K562 (cell line): ENCODE data around the gene CHRNE. TPM values are rescaled to one million over a fixed set of nuclear protein-coding genes. Genes with fewer than 3 reads are reported as not detected.
A peak's percentile ranks its signal among the peaks of the same experiment; 100 is the strongest.

Experiments
- BRD4 ChIP-seq: fragments of 200-600 bp; sonication (generic); IDR thresholded peaks from 2 replicates; pipeline ENCODE4 v1.6.1; 2017; ENCODE audit warnings: inconsistent platforms
- BRF1 ChIP-seq: IDR thresholded peaks from 3 replicates; pipeline ENCODE4 v1.6.1; 2011; ENCODE audit warnings: borderline replicate concordance, mild to moderate bottlenecking; ENCODE audit not compliant: insufficient read length; ENCODE audit errors: extremely low read depth
- CXXC5 ChIP-seq: fragments of 250-450 bp; sonication (Bioruptor Pico); IDR thresholded peaks from 2 replicates; pipeline ENCODE4 v1.8.0; 2022; ENCODE audit warnings: inconsistent platforms, mild to moderate bottlenecking, moderate library complexity
- DLX4 ChIP-seq: fragments of 250-450 bp; sonication (Bioruptor Pico); IDR thresholded peaks from 2 replicates; pipeline ENCODE4 v1.6.1; 2021; ENCODE audit warnings: mild to moderate bottlenecking
- HDAC8 ChIP-seq: fragments of 450-650 bp; IDR thresholded peaks from 2 replicates; pipeline ENCODE4 v1.6.1; 2016; ENCODE audit warnings: mild to moderate bottlenecking, missing genetic modification characterization, moderate library complexity, missing compliant biosample characterization
- MAFF ChIP-seq: IDR thresholded peaks from 2 replicates; pipeline ENCODE4 v1.6.1; 2012; ENCODE audit warnings: low read length, improper control_type of control experiment
- MCM2 ChIP-seq: fragments of 450-650 bp; IDR thresholded peaks from 2 replicates; pipeline ENCODE4 v1.6.1; 2017; ENCODE audit warnings: low read depth, mild to moderate bottlenecking
- MCM7 ChIP-seq, 2 experiments: fragments of 450-650 bp; IDR thresholded peaks; 2 replicates each; pipeline ENCODE4 v1.6.1; 2016 to 2018
- MLX ChIP-seq, 2 experiments: fragments of 450-650 bp in 1 of 2; sonication (generic) in 1 of 2; formaldehyde crosslinking; conservative IDR thresholded peaks; 2 replicates each; pipeline versions ENCODE4 v1.4.0 to v1.8.1; 2020 to 2022; ENCODE audit warnings: mild to moderate bottlenecking in 1 of 2, missing genetic modification reagents in 1 of 2
- RBM15 ChIP-seq: fragments of 200-400 bp; formaldehyde crosslinking; IDR thresholded peaks from 2 replicates; pipeline ENCODE4 v1.6.1; 2018; ENCODE audit warnings: mild to moderate bottlenecking, low read length, moderate library complexity; ENCODE audit not compliant: insufficient read depth
- RREB1 ChIP-seq: fragments of 250-450 bp; sonication (Bioruptor Pico); IDR thresholded peaks from 2 replicates; pipeline ENCODE4 v1.4.0; 2020
- SRF ChIP-seq, 2 experiments: fragments of 250-450, 450-650 bp in 1 of 2; sonication (Bioruptor Pico) in 1 of 2; sonication (generic) in 1 of 2; formaldehyde crosslinking; IDR thresholded peaks; 2 replicates each; pipeline versions ENCODE4 v1.5.0 to v1.5.1; 2020 to 2022; ENCODE audit warnings: mild to moderate bottlenecking in 1 of 2, missing genetic modification reagents in 1 of 2
- TBP ChIP-seq: optimal IDR thresholded peaks from 2 replicates; pipeline ENCODE3; 2011; ENCODE audit warnings: low read depth, low read length, improper control_type of control experiment
- TEAD4 ChIP-seq, 2 experiments: sonication (generic) in 1 of 2; formaldehyde crosslinking in 1 of 2; IDR thresholded peaks; 2 replicates each; pipeline versions ENCODE4 v1.6.1 to v1.8.0; 2012 to 2022; ENCODE audit warnings: borderline replicate concordance in 1 of 2, inconsistent platforms in 1 of 2, low read length in 1 of 2, mild to moderate bottlenecking in 1 of 2, missing genetic modification reagents in 1 of 2
- ZNF184 ChIP-seq: sonication (generic); formaldehyde crosslinking; IDR thresholded peaks from 2 replicates; pipeline ENCODE4 v1.5.0; 2020; ENCODE audit warnings: missing genetic modification reagents
- ZNF398 ChIP-seq: fragments of 250-450 bp; sonication (Bioruptor Pico); IDR thresholded peaks from 2 replicates; pipeline ENCODE4 v1.8.0; 2021; ENCODE audit warnings: moderate library complexity, mild to moderate bottlenecking, inconsistent platforms
- ZNF449 ChIP-seq: fragments of 250-450 bp; sonication (Bioruptor Pico); IDR thresholded peaks from 2 replicates; pipeline ENCODE4 v1.8.0; 2022; ENCODE audit warnings: moderate library complexity, mild to moderate bottlenecking, inconsistent platforms
- polyA plus RNA-seq, 8 experiments: library from polyadenylated mRNA; depleted of rRNA in 4 of 8; stranded (reverse) in 5 of 8; unstranded in 3 of 8; fragments of >200 nt; fragmentation: Nextera tagmentation in 2 of 8; fragmentation: Illumina TruSeq in 1 of 8; extraction: Ambion mirVana in 2 of 8; extraction: Trizol in 1 of 8; gene quantifications; 2 replicates each; pipeline versions ENCODE4 v1.2.1 to v1.2.3, GENCODE V29; 2011 to 2014; ENCODE audit warnings: inconsistent platforms in 1 of 8, missing spikeins in 1 of 8
- total RNA-seq, 7 experiments: library from RNA; depleted of rRNA in 6 of 7; stranded (reverse); fragments of >200 nt in 6 of 7; fragmentation: Illumina TruSeq in 2 of 7; extraction: Trizol in 2 of 7; gene quantifications; 2 replicates each; pipeline versions ENCODE4 v1.2.1 to v1.2.3, GENCODE V29; 2011 to 2021; ENCODE audit warnings: low replicate concordance in 1 of 7

The CHRNE gene
- total and polyA plus RNA-seq, 9 of the 15 experiments (the other 6 are each of a cell fraction or from before 2014, with no cell fraction given) = not detected

- no peak for TF ChIP-seq ZNF449 (CRISPR knock-in tag)
- no peak for TF ChIP-seq DLX4 (CRISPR knock-in tag)
- TF ChIP-seq TEAD4 (IDR thresholded peaks at IDR 0.05; ENCODE audit: low read length) = no peak
- no peak for TF ChIP-seq TEAD4 (CRISPR knock-in tag; IDR thresholded peaks at IDR 0.05; ENCODE audit: borderline replicate concordance)
- no peak for TF ChIP-seq SRF (CRISPR knock-in tag; IDR thresholded peaks at IDR 0.05)
- no peak for TF ChIP-seq HDAC8 (tag)
- TF ChIP-seq RBM15 = no peak
- TF ChIP-seq MLX (CRISPR knock-in tag; conservative IDR thresholded peaks at IDR 0.05) = no peak
- TF ChIP-seq MCM2 = no peak
- no peak for TF ChIP-seq MAFF
- TF ChIP-seq BRD4 = 0 out of 2 replicates have a peak, but pooled peaks have one; percentile 31
- no peak for TF ChIP-seq ZNF398 (CRISPR knock-in tag)
- TF ChIP-seq ZNF184 (CRISPR knock-in tag) = no peak
- no peak for TF ChIP-seq MCM7 (IDR thresholded peaks at IDR 0.05)
- no peak for TF ChIP-seq CXXC5 (CRISPR knock-in tag)
- TF ChIP-seq BRF1 = no peak
- TF ChIP-seq RREB1 = 0 out of 2 replicates have a peak, but pooled peaks have one; percentile 25
- TF ChIP-seq TBP = no peak
These were observed 45.5 kb upstream of the CHRNE start, which contains the start of gene PFN1 (continued) for GRCh38 chr17:4948166-4948930.
